GM19238 (cell line): ENCODE measurements around the gene CCND3.
A peak's percentile ranks its signal among the peaks of the same experiment; 100 is the strongest.

Experiments used
- DNase-seq: peaks from one replicate; pipeline ENCODE4 v3.0.0; 2011; ENCODE audit warnings: low spot score; ENCODE audit not compliant: insufficient read length

CCND3 gene

DNA sequence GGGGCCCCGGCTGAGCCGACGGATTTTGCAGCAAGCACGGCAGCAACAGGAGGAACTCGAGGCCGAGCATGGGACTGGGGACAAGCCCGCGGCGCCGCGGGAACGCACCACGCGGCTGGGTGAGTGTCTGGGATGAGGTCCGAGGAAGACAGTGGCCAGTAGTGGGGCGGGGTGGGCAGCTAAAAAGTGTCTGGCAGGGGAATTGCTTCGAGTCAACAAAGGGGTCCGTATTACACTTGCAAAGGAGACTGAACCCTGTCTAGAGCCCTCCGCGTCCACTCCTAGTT lies 20.0 kb downstream of the CCND3 start:
- DNase-seq = no peak

DNA sequence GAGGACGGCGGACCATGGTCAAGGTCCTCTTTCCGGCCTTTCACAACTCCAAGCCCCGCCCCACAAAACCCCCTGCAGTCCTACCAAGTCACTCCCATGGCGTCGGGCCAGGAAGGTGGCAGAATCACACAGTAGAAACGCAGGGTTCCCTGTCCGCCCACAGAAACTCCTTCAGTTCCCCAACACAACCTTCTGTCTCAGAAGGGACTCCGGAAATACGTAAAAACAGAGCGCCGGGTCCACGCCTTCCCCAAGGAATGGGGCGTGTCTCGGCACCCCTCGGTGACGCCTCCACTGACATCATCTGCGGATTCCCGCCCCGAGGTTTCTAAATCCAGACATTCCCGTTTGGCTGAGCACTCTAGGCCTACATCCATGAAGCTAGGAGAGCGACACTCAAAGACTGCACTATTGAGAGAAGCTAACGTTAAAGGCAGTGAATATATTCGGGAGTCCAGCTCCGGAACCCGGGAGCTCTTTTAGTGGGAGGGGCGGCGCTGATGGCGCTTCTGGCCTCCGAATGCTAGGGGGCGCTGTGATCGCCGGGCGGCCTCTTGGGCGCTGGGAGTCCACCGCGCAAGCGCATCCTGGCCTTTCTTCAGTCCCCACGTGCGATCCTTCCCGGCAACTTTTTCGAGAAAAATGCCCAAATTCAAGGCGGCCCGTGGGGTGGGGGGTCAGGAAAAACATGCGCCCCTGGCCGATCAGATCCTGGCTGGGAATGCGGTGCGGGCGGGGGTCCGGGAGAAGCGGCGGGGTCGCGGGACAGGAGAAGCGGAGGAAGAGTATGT lies 20.5 kb downstream of the CCND3 start, which contains the start of the genes BYSL and MED20:
BYSL (plus strand) TSS at position 579 of the 791 bp plus-strand sequence; CDS start at position 643, 64 bp downstream.
MED20 (minus strand) TSS at position 219 of the 791 bp plus-strand sequence; CDS start at position 98, 121 bp downstream.
- DNase-seq = peak; percentile 89

DNA sequence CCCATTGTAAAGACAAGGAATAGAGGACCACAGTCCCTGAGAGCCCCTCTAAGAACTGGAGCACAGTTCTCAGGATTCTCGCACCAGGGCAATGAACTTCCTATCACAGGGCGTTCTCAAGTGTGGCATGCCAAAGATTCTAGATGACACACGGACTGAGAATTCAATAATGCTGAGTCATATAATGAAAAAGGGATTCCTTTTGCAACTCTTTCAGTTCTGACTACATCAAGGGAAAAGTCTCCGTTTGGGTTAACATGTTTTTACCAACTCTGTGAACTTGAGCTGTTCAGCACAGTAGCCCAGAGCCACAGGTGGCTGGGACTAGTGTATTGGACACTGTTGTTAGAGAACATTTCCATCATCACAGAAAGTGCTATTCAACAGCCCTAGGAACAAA lies 24.1 kb downstream of the CCND3 start:
- no peak for DNase-seq

DNA sequence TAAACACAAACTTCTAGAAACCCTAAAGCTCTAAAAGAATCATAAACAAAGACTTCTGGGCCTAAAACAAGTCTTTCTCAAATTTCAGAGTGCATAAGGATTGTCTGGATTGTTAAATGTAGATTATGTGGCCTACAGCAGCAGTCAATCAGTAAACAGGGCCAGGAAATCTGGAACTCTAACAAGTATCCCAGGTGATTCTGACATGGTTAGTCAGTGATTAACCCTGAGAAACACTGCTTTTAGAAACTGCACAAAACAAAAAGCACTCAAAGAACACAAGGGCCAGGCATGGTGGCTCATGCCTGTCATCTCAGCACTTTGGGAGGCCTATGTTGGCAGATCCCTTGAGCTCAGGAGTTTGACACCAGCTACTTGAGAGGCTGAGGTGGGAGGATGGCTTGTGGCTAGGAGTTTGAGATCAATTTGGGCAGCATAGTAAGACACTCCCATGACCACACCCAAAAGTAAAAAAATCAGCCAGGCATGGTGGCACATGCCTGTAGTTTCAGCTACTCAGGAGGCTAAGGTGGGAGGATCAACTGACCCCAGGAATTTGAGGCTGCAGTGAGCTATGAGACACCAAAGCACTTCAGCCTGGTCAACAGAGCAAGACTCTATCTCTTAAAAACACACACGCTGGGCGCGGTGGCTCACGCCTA lies 26.6 kb downstream of the CCND3 start:
- no peak for DNase-seq

DNA sequence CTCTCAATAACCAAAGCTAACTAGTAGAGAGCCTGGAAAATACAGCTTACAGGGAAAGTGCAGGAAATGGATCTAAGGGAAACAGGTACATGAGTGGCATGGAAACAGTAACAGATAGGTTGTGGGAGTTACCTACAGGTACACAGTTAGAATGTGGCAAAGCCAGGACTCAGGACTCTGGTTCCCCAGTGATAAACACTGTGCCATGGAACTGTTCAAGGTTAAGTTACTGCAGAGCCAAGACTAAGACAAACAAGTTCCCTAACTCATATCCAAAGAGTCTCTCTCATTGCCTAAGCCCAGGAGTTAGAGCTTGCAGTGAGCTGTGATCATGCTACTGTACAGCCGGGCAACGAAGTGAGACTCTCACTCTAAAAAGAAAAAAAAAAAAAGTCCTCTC lies 27.3 kb downstream of the CCND3 start:
- no peak for DNase-seq

DNA sequence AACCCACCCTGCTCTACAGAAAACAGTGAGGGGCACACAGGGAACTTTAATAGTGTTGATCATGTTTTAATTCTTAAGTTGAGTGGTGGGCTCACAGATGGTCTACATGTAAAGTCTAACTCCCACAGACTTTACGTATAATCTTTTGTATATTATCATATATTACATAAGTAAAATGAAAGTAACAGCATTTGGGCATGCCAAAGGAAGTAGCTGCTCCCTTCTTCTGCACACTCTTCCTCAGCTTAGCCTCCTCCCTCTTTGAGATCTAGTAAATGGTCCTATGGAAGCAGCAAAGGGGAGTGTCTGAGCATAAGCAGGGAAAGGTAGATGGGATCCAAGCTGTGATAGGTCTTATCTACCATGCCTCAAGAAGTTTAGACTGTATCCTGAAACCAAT lies 31.9 kb downstream of the CCND3 start:
- no peak for DNase-seq

DNA sequence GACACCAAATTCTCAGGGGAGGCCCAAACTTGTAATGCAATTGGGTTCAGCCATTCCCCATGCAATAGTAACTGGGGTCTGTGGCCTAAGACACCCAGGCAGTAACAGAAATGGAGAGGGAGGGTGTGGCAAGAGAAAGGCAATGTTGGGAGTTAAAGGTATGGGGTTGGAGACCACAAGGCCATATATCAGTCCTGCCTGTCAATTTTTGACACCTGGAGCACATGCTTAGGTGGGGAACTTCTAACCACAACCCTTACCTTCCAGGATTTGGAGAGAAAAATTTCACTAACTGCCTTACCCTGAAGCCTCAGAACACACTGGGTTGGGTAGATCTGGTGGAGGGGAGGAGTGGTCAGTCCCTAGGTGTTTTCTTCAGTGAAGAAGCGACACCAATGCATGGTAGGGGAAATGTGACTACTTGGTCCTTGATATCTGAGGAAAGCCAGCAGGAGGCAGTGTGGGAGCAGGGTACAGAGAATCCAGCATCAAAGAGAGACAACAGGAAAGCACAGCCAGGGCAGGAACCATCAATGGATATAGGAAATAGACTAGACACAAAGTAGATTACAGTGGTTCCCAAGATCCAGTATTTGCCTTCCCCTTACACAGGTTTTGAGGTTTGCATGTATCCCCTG lies 39.6 kb downstream of the CCND3 start:
- no peak for DNase-seq

DNA sequence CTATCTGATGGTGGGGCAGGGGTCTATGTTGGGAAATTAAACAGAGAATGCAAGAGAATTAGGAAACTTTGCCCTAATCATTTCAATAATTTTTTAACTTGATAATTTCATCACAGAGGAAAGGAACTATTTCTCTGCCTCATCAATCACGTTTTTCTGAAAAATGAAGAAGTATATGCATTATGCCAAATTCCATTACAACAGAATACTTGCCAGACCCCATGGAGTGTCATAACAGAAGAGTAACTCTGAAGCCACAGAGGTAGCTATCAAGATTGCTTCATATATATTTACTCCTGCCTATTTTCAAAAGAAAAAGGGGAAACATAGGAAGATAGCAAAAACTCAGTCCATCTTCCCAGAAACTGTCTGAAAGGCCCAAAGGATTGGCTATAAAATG lies 40.7 kb downstream of the CCND3 start:
- DNase-seq = no peak

DNA sequence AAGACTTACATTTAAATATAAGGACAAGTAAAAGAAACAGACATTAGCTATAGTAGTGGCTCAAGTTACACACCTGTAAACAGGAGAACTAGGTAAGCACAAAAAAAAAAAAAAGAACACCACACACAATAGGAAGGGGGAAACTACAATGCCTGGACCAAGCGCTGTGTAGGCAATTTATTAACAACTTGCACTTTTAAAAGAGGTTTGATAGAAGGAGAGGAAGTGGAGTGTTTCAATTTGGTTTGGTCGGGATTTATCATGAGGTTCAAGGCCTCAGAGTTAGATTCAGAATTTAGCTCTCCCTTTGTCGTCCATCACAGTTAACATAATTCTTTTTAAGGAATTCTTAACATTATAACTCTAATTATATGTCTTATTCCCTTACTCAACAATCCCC lies 45.3 kb downstream of the CCND3 start:
- no peak for DNase-seq

DNA sequence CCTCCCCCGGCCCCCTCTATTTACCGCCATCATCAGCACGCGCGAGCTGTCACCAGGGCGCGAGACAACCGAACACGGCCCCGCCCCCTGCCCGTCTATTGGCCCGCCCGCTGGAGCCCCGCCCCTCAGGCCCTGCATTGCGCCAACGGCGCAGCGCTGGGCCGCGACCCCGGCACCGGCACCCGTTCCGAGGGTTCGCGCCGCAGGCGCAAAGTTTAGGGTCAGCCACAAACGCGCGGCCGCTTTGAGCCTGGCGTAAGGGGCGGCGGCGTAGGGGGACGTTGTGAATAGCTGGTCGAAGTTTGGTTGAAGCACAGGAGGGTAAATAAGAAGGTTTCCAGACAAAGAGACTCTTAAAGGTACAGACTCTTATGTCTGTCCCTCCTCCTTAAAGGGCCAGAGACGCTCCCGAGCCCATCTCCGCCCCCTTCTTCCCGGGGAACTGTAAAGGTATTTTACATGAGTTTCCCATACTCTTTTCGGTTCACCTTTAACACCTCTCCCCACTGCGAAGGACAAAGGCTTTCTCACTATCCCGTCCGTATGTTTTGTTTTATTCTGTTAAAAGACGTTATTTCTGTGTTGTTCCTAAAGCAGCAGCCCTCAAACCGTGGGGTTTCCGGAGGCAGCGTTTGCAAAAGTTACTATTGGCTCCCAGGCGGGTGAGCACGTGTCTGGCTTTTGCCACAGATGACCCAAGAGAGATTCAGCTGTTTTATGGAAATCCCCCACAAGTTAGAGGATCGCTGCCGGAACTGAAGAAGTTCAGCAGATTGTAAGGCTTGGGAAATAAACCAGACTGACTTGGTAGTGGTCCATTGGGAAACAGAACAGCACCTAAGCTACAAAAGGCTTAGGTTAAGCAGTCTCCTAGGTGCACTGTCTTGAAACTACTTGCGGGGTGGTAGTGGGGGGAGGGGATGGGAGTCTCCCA lies 46.0 kb downstream of the CCND3 start, which contains the start of gene USP49:
USP49 (minus strand) TSS at position 76 of the 934 bp plus-strand sequence. CDS start 88,392 bp downstream, outside the sequence.
- DNase-seq = peak; percentile 88

DNA sequence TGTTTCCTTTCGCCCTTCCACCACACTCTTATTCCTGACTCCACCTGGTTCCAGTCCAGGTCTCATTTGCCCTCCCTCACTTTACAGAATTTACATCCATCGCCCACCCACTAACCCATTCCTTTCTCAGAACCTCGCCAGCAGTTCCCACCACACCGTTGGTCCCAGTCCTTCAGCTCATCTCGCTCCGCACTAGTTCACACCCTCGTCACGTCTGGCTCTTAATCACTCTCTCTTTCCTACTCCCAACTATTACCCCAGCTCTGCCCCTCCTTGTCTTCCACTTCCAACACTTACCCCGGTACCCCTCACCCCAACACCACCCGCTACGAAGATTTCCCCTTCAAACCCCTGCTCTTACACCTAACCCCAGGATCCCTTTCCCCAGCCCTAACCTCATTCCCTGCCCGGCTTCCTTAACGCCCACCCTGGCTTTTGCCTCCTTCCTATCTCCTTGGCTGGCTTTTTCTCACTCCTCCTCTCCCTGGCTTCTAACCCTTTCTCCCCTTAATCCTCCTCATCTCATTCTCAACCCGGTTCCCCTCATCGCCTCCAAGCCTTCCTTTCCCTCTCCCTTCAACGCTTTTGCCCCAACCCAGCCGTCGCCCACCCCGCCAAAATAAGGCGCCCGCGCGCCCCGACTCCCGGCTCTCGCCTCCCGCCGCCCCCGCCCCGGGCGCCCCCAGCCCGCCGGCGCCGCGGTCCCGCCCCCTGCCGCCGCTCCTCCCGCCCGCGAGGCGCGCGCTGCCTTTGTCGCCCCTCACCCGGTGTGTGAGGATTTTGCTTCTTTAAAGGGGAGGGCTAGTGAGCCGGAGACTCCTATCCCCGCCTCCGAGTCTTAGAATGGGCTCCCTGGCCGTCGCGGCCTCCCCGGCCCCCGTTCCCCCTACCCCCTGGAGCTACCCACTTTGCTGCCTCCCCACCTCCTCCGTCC lies 47.0 kb downstream of the CCND3 start:
- DNase-seq = no peak

DNA sequence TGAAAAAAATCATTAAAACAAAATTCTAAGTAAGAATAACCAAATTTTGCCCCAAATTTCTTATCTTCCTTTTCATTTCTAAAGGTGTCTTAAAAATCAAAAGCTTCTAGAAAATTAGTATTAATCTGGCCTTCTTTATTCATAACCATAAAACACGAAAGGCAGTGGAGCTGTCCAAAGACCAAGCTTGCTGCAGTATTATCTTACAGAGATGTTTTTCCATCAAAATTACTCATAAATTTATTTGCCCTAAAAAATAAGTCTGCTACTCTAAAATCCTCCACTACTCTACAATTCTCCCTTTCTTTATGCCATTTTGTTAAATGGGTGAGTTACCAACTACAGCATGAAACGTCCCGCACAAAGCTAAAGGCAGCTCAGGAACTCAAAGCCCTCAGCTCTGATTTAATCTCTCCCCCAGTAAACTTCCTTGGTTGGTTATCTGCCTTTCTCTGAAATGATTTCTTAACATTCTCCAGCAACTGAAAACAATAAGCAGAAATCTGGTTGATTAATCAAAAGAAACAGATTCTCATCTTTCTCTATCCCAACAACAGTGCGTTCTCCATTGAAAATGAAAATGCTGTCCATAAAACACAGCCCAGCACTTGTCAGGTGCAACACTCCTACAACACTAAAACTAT lies 48.6 kb downstream of the CCND3 start:
- no peak for DNase-seq

DNA sequence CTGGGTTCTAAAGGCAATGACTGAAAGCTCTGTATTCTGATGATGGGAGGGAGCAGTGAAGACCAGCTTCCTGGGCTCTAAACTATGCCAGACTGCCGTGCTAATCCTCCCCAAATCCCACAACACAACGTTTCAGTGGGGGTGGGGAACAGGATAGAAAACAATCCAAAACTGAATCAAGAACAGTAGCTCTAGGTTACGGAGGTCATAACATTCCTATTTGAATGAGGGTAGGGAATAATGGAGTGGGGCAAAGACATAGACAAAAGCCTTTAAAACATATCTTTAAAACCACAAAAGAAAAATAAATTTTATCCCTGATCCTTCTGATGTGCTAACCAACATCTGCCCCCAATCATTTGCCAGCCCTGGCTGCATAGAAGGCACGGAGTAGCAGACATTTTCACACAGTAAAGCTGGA lies 54.3 kb downstream of the CCND3 start:
- no peak for DNase-seq

DNA sequence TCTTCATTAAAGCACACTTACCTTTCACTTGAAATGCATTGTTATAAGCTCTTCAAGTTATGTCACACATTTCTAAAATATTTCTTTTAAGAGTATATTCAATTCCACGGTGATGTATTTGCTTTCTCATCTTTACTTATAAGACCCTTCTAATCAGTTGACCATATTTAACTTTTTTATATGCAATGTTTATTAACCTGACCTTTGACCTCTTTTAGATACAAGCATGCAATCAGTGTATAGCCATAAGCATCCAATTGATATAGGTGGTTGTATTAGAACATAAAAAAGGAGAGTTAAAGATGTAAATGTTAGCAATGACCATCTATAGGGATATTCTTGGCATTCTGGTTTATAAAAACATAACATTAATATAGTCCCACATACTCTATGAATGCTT lies 55.7 kb downstream of the CCND3 start:
- no peak for DNase-seq

DNA sequence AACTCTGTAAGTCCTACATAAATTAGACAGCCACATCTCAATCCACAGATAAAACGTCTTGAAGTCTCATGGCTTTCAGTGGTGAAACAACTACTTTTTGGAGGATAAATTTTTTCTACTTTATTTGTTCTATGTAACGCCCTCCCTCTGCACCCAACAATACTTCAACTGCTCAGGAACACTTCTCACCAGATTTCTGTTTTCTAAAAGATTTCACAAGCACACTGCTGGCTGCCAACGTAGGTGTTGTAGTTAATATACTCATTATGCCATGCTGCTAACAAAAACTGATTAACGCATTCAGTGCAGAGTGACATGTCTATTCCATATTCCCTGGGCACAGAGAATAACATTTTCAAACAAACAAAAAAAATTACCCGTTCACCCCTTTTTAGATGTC lies 56.7 kb downstream of the CCND3 start:
- DNase-seq = no peak
